A549 (cell line): ENCODE measurements around the gene TSSK3.

Source experiments
- CEBPB ChIP-seq, 2 experiments: fragments of >200 bp in 1 of 2; sonication (Bioruptor Twin) in 1 of 2; formaldehyde crosslinking in 1 of 2; IDR thresholded peaks; 2 replicates each; pipeline ENCODE4 v1.6.1; 2012 to 2016
- MAZ ChIP-seq: fragments of 150-350 bp; IDR thresholded peaks from 2 replicates; pipeline ENCODE4 v1.6.1; 2014; ENCODE audit warnings: antibody characterized with exemption, low read depth, low read length, borderline replicate concordance
- NPAS2 ChIP-seq: fragments of 250-450 bp; sonication (Bioruptor Pico); IDR thresholded peaks from 2 replicates; pipeline ENCODE4 v1.8.0; 2022; ENCODE audit warnings: mild to moderate bottlenecking, moderate library complexity, borderline replicate concordance
- NR3C1 ChIP-seq: fragments of >200 bp; sonication (Bioruptor Twin); formaldehyde crosslinking; IDR thresholded peaks from 3 replicates; pipeline ENCODE4 v1.6.1; 2017
- PHF8 ChIP-seq: fragments of 200-600 bp; sonication (generic); IDR thresholded peaks from 2 replicates; pipeline ENCODE4 v1.6.1; 2016; ENCODE audit warnings: low read depth, mild to moderate bottlenecking, antibody characterized with exemption, moderate library complexity, borderline replicate concordance
- ZFP36 ChIP-seq: fragments of 450-650 bp; IDR thresholded peaks from 2 replicates; pipeline ENCODE4 v1.6.1; 2014; ENCODE audit warnings: borderline replicate concordance; ENCODE audit not compliant: partially characterized antibody
- TF ChIP-seq, protein P1 (sequence below): IDR thresholded peaks from 2 replicates; pipeline ENCODE4 v1.6.1; 2012
- TF ChIP-seq, protein P2 (sequence below): fragments of >200 bp; sonication (Bioruptor Twin); formaldehyde crosslinking; IDR thresholded peaks from 3 replicates; pipeline ENCODE4 v1.5.1; 2016
- TF ChIP-seq, protein P3 (sequence below): fragments of 200-600 bp; sonication (generic); IDR thresholded peaks from 2 replicates; pipeline ENCODE4 v1.6.1; 2016; ENCODE audit warnings: antibody characterized with exemption, mild to moderate bottlenecking, moderate library complexity

DNA sequence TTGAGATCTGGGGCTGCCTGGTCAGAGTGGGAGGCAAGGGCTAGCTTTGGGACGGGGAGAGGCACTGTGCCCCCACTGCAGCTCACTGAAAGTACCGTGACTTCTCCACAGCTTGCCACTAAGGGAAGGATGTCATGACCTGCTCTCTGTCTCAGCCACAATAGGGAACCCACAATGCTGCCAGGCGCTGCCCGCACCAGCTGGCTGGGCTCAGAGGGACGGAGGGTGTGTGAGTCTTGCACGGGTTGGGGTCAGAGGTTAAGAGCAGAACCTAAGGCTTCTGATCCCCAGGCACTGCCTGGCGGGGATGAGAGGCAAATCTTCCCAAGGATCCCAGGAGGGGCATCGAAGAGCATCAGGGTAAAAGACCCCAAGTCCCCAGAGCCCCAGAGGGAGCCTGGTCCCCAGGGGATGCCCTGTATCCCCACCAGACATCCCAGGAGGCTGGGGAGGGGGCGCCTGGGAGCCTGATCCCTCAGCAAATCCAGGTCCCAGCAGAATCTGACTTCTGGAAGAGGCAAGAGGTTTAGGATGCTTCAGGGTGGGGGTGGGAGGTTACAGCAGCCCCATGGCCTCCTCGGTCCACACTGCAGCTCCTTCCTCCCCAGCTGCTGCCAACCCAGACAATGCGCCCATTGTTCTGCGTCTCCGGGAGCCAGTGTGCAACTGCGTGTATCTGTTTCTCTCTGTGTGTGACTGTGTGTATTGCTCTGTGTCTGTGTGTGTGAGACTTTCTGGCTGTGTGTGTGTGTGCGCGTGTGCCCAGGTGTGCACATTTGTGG is 24.3 kb upstream of the TSSK3 start:
- TF ChIP-seq CEBPB (IDR thresholded peaks at IDR 0.05) (no peak), NPAS2 (no peak), MAZ (no peak), ZFP36 (no peak), PHF8 (no peak), NR3C1 (no peak)
- TF ChIP-seq, protein P1, sequence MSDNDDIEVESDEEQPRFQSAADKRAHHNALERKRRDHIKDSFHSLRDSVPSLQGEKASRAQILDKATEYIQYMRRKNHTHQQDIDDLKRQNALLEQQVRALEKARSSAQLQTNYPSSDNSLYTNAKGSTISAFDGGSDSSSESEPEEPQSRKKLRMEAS = no peak
- TF ChIP-seq, protein P2, sequence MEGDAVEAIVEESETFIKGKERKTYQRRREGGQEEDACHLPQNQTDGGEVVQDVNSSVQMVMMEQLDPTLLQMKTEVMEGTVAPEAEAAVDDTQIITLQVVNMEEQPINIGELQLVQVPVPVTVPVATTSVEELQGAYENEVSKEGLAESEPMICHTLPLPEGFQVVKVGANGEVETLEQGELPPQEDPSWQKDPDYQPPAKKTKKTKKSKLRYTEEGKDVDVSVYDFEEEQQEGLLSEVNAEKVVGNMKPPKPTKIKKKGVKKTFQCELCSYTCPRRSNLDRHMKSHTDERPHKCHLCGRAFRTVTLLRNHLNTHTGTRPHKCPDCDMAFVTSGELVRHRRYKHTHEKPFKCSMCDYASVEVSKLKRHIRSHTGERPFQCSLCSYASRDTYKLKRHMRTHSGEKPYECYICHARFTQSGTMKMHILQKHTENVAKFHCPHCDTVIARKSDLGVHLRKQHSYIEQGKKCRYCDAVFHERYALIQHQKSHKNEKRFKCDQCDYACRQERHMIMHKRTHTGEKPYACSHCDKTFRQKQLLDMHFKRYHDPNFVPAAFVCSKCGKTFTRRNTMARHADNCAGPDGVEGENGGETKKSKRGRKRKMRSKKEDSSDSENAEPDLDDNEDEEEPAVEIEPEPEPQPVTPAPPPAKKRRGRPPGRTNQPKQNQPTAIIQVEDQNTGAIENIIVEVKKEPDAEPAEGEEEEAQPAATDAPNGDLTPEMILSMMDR = no peak
- TF ChIP-seq, protein P3, sequence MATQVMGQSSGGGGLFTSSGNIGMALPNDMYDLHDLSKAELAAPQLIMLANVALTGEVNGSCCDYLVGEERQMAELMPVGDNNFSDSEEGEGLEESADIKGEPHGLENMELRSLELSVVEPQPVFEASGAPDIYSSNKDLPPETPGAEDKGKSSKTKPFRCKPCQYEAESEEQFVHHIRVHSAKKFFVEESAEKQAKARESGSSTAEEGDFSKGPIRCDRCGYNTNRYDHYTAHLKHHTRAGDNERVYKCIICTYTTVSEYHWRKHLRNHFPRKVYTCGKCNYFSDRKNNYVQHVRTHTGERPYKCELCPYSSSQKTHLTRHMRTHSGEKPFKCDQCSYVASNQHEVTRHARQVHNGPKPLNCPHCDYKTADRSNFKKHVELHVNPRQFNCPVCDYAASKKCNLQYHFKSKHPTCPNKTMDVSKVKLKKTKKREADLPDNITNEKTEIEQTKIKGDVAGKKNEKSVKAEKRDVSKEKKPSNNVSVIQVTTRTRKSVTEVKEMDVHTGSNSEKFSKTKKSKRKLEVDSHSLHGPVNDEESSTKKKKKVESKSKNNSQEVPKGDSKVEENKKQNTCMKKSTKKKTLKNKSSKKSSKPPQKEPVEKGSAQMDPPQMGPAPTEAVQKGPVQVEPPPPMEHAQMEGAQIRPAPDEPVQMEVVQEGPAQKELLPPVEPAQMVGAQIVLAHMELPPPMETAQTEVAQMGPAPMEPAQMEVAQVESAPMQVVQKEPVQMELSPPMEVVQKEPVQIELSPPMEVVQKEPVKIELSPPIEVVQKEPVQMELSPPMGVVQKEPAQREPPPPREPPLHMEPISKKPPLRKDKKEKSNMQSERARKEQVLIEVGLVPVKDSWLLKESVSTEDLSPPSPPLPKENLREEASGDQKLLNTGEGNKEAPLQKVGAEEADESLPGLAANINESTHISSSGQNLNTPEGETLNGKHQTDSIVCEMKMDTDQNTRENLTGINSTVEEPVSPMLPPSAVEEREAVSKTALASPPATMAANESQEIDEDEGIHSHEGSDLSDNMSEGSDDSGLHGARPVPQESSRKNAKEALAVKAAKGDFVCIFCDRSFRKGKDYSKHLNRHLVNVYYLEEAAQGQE = no peak
